HepG2 (cell line): ENCODE results near the gene WTAP. TPM values are rescaled to one million over a fixed set of nuclear protein-coding genes. Genes with fewer than 3 reads are reported as not detected.

Source experiments
- ASH2L ChIP-seq: fragments of 300-600, 200-600 bp; sonication (generic); IDR thresholded peaks from 2 replicates; pipeline ENCODE4 v1.7.0; 2017; ENCODE audit warnings: low read depth, mild to moderate bottlenecking, moderate library complexity, mixed read lengths, low read length; ENCODE audit not compliant: insufficient read length
- DMAP1 ChIP-seq: IDR thresholded peaks from 2 replicates; pipeline ENCODE4 v1.6.1; 2016
- NR2F1 ChIP-seq, 2 experiments: fragments of 450-650 bp in 1 of 2; formaldehyde crosslinking in 1 of 2; IDR thresholded peaks; 2 replicates each; pipeline versions ENCODE4 v1.5.0 to v1.6.1; 2016 to 2020; ENCODE audit warnings: mild to moderate bottlenecking in 1 of 2, missing compliant biosample characterization in 1 of 2, missing genetic modification reagents in 1 of 2, moderate library complexity in 1 of 2
- NR2F2 ChIP-seq: IDR thresholded peaks from 2 replicates; pipeline ENCODE4 v1.6.1; 2012; ENCODE audit warnings: low read depth, inconsistent platforms, borderline replicate concordance
- TBX2 ChIP-seq: sonication (generic); formaldehyde crosslinking; IDR thresholded peaks from 2 replicates; pipeline ENCODE4 v1.5.0; 2020; ENCODE audit warnings: missing genetic modification reagents, mild to moderate bottlenecking, borderline replicate concordance
- ZMYM2 ChIP-seq: sonication (generic); formaldehyde crosslinking; IDR thresholded peaks from 2 replicates; pipeline ENCODE4 v1.8.0; 2022; ENCODE audit warnings: mild to moderate bottlenecking, missing genetic modification reagents
- ZNF138 ChIP-seq: sonication (generic); formaldehyde crosslinking; IDR thresholded peaks from 2 replicates; pipeline ENCODE4 v1.5.0; 2020; ENCODE audit warnings: mild to moderate bottlenecking, low read depth, missing genetic modification reagents
- polyA plus RNA-seq, 8 experiments: library from polyadenylated mRNA; depleted of rRNA in 3 of 8; stranded (reverse) in 7 of 8; unstranded in 1 of 8; fragments of >200 nt; fragmentation: Illumina TruSeq in 4 of 8; extraction: Trizol in 4 of 8; gene quantifications; 2 replicates each; pipeline versions ENCODE4 v1.2.1 to v1.2.3, GENCODE V29; 2011 to 2016; ENCODE audit warnings: low read depth in 4 of 8, missing spikeins in 1 of 8, mixed read lengths in 1 of 8; ENCODE audit not compliant: insufficient read depth in 1 of 8
- total RNA-seq, 5 experiments: library from RNA; depleted of rRNA; stranded (reverse); fragments of >200 nt; fragmentation: Illumina TruSeq; extraction: Trizol; gene quantifications; 2 replicates each; pipeline ENCODE4 v1.2.3, GENCODE V29; 2016; ENCODE audit warnings: low read depth in 1 of 5
- TF ChIP-seq, protein P1 (sequence below): sonication (generic); formaldehyde crosslinking; IDR thresholded peaks from 2 replicates; pipeline ENCODE4 v1.4.0; 2020; ENCODE audit warnings: missing genetic modification reagents
- TF ChIP-seq, protein P2 (sequence below): sonication (generic); formaldehyde crosslinking; IDR thresholded peaks from 2 replicates; pipeline ENCODE4 v1.5.0; 2020; ENCODE audit warnings: missing genetic modification reagents, mild to moderate bottlenecking, borderline replicate concordance
- TF ChIP-seq, protein P3 (sequence below): sonication (generic); formaldehyde crosslinking; IDR thresholded peaks from 2 replicates; pipeline ENCODE4 v1.4.0; 2020; ENCODE audit warnings: missing genetic modification reagents, borderline replicate concordance
- TF ChIP-seq, protein P4 (sequence below): sonication (generic); formaldehyde crosslinking; IDR thresholded peaks from 2 replicates; pipeline ENCODE4 v1.5.0; 2020; ENCODE audit warnings: missing genetic modification reagents
- TF ChIP-seq, protein P5 (sequence below): sonication (generic); formaldehyde crosslinking; conservative IDR thresholded peaks from 2 replicates; pipeline ENCODE4 v1.4.0; 2020; ENCODE audit warnings: mild to moderate bottlenecking, missing genetic modification reagents, moderate library complexity

The WTAP gene
- total and polyA plus RNA-seq, 2 of the 13 experiments (the other 11 are each of a cell fraction or from before 2014, with no cell fraction given), result 31.6 to 167 TPM

GRCh38 chr6:159693894-159694545, 33.3 kb upstream of the WTAP start (continued):
- TF ChIP-seq, protein P1, sequence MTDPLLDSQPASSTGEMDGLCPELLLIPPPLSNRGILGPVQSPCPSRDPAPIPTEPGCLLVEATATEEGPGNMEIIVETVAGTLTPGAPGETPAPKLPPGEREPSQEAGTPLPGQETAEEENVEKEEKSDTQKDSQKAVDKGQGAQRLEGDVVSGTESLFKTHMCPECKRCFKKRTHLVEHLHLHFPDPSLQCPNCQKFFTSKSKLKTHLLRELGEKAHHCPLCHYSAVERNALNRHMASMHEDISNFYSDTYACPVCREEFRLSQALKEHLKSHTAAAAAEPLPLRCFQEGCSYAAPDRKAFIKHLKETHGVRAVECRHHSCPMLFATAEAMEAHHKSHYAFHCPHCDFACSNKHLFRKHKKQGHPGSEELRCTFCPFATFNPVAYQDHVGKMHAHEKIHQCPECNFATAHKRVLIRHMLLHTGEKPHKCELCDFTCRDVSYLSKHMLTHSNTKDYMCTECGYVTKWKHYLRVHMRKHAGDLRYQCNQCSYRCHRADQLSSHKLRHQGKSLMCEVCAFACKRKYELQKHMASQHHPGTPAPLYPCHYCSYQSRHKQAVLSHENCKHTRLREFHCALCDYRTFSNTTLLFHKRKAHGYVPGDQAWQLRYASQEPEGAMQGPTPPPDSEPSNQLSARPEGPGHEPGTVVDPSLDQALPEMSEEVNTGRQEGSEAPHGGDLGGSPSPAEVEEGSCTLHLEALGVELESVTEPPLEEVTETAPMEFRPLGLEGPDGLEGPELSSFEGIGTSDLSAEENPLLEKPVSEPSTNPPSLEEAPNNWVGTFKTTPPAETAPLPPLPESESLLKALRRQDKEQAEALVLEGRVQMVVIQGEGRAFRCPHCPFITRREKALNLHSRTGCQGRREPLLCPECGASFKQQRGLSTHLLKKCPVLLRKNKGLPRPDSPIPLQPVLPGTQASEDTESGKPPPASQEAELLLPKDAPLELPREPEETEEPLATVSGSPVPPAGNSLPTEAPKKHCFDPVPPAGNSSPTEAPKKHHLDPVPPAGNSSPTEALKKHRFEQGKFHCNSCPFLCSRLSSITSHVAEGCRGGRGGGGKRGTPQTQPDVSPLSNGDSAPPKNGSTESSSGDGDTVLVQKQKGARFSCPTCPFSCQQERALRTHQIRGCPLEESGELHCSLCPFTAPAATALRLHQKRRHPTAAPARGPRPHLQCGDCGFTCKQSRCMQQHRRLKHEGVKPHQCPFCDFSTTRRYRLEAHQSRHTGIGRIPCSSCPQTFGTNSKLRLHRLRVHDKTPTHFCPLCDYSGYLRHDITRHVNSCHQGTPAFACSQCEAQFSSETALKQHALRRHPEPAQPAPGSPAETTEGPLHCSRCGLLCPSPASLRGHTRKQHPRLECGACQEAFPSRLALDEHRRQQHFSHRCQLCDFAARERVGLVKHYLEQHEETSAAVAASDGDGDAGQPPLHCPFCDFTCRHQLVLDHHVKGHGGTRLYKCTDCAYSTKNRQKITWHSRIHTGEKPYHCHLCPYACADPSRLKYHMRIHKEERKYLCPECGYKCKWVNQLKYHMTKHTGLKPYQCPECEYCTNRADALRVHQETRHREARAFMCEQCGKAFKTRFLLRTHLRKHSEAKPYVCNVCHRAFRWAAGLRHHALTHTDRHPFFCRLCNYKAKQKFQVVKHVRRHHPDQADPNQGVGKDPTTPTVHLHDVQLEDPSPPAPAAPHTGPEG (CRISPR knock-in tag), result no peak
- TF ChIP-seq NR2F1 (CRISPR knock-in tag; IDR thresholded peaks at IDR 0.05), result 0 out of 4 replicates have a peak, but pooled peaks of 1 of the 2 experiments have one; percentile 10
- no peak for TF ChIP-seq ZNF138
- TF ChIP-seq, protein P2, sequence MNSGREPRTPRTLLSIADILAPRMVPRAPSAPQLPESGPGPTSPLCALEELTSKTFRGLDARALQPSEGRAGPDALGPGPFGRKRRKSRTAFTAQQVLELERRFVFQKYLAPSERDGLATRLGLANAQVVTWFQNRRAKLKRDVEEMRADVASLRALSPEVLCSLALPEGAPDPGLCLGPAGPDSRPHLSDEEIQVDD (CRISPR knock-in tag), result 0 out of 2 replicates have a peak, but pooled peaks have one; percentile 36
- TF ChIP-seq ASH2L, result no peak
- TF ChIP-seq, protein P3, sequence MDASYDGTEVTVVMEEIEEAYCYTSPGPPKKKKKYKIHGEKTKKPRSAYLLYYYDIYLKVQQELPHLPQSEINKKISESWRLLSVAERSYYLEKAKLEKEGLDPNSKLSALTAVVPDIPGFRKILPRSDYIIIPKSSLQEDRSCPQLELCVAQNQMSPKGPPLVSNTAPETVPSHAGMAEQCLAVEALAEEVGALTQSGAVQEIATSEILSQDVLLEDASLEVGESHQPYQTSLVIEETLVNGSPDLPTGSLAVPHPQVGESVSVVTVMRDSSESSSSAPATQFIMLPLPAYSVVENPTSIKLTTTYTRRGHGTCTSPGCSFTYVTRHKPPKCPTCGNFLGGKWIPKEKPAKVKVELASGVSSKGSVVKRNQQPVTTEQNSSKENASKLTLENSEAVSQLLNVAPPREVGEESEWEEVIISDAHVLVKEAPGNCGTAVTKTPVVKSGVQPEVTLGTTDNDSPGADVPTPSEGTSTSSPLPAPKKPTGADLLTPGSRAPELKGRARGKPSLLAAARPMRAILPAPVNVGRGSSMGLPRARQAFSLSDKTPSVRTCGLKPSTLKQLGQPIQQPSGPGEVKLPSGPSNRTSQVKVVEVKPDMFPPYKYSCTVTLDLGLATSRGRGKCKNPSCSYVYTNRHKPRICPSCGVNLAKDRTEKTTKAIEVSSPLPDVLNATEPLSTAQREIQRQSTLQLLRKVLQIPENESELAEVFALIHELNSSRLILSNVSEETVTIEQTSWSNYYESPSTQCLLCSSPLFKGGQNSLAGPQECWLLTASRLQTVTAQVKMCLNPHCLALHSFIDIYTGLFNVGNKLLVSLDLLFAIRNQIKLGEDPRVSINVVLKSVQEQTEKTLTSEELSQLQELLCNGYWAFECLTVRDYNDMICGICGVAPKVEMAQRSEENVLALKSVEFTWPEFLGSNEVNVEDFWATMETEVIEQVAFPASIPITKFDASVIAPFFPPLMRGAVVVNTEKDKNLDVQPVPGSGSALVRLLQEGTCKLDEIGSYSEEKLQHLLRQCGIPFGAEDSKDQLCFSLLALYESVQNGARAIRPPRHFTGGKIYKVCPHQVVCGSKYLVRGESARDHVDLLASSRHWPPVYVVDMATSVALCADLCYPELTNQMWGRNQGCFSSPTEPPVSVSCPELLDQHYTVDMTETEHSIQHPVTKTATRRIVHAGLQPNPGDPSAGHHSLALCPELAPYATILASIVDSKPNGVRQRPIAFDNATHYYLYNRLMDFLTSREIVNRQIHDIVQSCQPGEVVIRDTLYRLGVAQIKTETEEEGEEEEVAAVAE (CRISPR knock-in tag), result 0 out of 2 replicates have a peak, but pooled peaks have one; percentile 19
- TF ChIP-seq DMAP1, result no peak
- no peak for TF ChIP-seq NR2F2
- TF ChIP-seq, protein P4, sequence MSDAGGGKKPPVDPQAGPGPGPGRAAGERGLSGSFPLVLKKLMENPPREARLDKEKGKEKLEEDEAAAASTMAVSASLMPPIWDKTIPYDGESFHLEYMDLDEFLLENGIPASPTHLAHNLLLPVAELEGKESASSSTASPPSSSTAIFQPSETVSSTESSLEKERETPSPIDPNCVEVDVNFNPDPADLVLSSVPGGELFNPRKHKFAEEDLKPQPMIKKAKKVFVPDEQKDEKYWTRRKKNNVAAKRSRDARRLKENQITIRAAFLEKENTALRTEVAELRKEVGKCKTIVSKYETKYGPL (CRISPR knock-in tag), result peak; percentile 14; the same call in 1 of the 2 replicates
- TF ChIP-seq TBX2, result no peak; the same call in 1 of the 2 replicates
- TF ChIP-seq, protein P5, sequence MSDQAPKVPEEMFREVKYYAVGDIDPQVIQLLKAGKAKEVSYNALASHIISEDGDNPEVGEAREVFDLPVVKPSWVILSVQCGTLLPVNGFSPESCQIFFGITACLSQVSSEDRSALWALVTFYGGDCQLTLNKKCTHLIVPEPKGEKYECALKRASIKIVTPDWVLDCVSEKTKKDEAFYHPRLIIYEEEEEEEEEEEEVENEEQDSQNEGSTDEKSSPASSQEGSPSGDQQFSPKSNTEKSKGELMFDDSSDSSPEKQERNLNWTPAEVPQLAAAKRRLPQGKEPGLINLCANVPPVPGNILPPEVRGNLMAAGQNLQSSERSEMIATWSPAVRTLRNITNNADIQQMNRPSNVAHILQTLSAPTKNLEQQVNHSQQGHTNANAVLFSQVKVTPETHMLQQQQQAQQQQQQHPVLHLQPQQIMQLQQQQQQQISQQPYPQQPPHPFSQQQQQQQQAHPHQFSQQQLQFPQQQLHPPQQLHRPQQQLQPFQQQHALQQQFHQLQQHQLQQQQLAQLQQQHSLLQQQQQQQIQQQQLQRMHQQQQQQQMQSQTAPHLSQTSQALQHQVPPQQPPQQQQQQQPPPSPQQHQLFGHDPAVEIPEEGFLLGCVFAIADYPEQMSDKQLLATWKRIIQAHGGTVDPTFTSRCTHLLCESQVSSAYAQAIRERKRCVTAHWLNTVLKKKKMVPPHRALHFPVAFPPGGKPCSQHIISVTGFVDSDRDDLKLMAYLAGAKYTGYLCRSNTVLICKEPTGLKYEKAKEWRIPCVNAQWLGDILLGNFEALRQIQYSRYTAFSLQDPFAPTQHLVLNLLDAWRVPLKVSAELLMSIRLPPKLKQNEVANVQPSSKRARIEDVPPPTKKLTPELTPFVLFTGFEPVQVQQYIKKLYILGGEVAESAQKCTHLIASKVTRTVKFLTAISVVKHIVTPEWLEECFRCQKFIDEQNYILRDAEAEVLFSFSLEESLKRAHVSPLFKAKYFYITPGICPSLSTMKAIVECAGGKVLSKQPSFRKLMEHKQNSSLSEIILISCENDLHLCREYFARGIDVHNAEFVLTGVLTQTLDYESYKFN, result peak; percentile 80; the same call in 1 of the 2 replicates
- peak; percentile 80; the same call in 1 of the 2 replicates for TF ChIP-seq ZMYM2
